HG03378 (cell line): ENCODE data around the gene ARHGAP26.

Source experiments
- ATAC-seq: cut with Tn5 transposase; IDR thresholded peaks from one replicate; pipeline ENCODE4 v1.9.1; 2021; ENCODE audit warnings: mild to moderate bottlenecking, moderate library complexity; ENCODE audit not compliant: unreplicated experiment

ARHGAP26 gene

GRCh38 chr5:142870532-142871362 lies 100.6 kb downstream of the ARHGAP26 start:
- no peak for ATAC-seq

- no peak for ATAC-seq
Observed at GRCh38 chr5:142871363-142872193, 101.4 kb downstream of the ARHGAP26 start.

GRCh38 chr5:142872217-142872616 lies 102.0 kb downstream of the ARHGAP26 start:
- ATAC-seq: no peak

GRCh38 chr5:142872795-142873194 lies 102.6 kb downstream of the ARHGAP26 start:
- ATAC-seq: no peak

GRCh38 chr5:142873831-142874230 lies 103.7 kb downstream of the ARHGAP26 start:
- no peak for ATAC-seq

GRCh38 chr5:142874540-142874939 lies 104.4 kb downstream of the ARHGAP26 start:
- ATAC-seq: no peak

GRCh38 chr5:142875936-142876335 lies 105.8 kb downstream of the ARHGAP26 start:
- ATAC-seq: no peak

- no peak for ATAC-seq
Observed at GRCh38 chr5:142876817-142877216, 106.6 kb downstream of the ARHGAP26 start.

- no peak for ATAC-seq
Observed at GRCh38 chr5:142878111-142878510, 107.9 kb downstream of the ARHGAP26 start.

- ATAC-seq: no peak
Observed at GRCh38 chr5:142878638-142879037, 108.5 kb downstream of the ARHGAP26 start.

- no peak for ATAC-seq
Observed at GRCh38 chr5:142881076-142881783, 111.1 kb downstream of the ARHGAP26 start.

GRCh38 chr5:142881784-142882126 lies 111.6 kb downstream of the ARHGAP26 start:
- no peak for ATAC-seq

- ATAC-seq: no peak
Observed at GRCh38 chr5:142883025-142883424, 112.8 kb downstream of the ARHGAP26 start.

- no peak for ATAC-seq
Observed at GRCh38 chr5:142883438-142883837, 113.3 kb downstream of the ARHGAP26 start.

GRCh38 chr5:142884029-142884428 lies 113.9 kb downstream of the ARHGAP26 start:
- no peak for ATAC-seq

- ATAC-seq: no peak
Observed at GRCh38 chr5:142886211-142886610, 116.0 kb downstream of the ARHGAP26 start.

- ATAC-seq: no peak
Observed at GRCh38 chr5:142886956-142887355, 116.8 kb downstream of the ARHGAP26 start.

- no peak for ATAC-seq
Observed at GRCh38 chr5:142888469-142889085, 118.4 kb downstream of the ARHGAP26 start.

GRCh38 chr5:142892021-142892420 lies 121.8 kb downstream of the ARHGAP26 start:
- no peak for ATAC-seq

GRCh38 chr5:142894315-142894714 lies 124.1 kb downstream of the ARHGAP26 start:
- ATAC-seq: no peak

GRCh38 chr5:142894749-142895148 lies 124.6 kb downstream of the ARHGAP26 start:
- no peak for ATAC-seq
